GM10847 (cell line): ENCODE results near the gene ZBTB17.

Experiments
- POLR2A ChIP-seq: IDR thresholded peaks from 2 replicates; pipeline ENCODE4 v1.6.1; 2011; ENCODE audit not compliant: insufficient read length; ENCODE audit errors: extremely low read depth

Gene ZBTB17

DNA sequence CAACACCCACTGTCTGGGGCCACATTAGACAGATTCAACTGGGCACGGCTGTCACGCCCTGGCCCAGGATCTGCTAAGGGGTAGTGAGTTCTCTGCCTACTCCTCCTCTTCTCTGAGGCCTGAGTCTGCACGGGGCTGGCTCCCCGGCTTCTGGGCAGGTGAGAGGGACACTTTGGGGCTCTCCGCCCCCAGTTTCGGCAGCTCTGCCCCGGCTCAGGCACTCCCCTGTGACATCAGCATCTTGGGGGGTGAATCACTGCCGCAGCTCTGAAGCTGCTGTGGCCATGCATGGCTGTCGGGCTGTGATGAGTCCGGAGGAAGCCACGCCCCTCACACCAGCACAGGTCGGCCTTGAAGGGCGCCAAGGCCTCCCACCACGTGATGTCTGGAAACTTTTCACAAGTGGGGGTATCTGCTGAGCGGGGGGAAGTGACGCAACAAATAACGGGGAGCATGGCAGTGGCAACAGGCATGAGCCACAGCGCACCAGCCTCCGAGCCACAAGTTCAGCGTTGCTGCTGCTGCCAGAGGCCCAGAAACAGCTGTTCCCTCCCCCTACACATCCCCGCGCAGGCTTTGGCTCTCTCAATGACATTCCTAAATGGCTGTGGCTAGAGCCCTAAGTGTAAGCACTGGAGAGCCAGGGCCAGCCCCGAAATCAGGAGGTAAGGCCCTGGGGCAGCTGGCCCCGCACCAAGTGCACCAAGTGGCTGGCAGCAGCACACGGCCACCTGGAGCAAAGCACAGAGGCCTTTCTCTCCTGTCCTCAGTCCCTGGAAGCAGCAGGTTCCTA, 26.3 kb downstream of the ZBTB17 start:
- TF ChIP-seq POLR2A, result no peak

GRCh38 chr1:15948595-15949452, 27.1 kb downstream of the ZBTB17 start:
- no peak for TF ChIP-seq POLR2A

DNA sequence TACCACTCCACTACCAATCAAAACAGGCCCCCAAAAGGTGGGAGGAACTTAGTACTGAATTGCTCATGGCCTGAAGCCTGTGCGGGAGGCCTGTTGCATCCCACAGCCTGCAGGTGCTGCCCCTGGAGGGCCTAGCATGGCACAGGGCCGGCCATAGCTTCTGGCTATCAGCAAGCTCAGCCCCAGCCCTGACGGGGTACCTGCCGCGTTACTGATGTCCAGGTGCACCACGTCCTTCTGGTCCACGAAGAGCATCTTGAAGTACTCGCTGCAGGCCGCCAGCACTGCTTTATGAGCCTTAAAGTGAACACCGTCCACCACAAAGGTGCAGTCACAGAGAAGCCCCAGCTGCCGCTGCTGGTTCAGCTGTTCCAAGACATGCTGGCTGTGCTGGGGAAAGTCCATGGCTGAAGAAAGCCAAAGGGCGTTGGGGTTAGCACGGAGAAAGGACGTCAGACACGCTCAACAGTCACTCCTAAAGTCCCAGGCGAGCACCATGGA, 27.8 kb downstream of the ZBTB17 start:
- no peak for TF ChIP-seq POLR2A

DNA sequence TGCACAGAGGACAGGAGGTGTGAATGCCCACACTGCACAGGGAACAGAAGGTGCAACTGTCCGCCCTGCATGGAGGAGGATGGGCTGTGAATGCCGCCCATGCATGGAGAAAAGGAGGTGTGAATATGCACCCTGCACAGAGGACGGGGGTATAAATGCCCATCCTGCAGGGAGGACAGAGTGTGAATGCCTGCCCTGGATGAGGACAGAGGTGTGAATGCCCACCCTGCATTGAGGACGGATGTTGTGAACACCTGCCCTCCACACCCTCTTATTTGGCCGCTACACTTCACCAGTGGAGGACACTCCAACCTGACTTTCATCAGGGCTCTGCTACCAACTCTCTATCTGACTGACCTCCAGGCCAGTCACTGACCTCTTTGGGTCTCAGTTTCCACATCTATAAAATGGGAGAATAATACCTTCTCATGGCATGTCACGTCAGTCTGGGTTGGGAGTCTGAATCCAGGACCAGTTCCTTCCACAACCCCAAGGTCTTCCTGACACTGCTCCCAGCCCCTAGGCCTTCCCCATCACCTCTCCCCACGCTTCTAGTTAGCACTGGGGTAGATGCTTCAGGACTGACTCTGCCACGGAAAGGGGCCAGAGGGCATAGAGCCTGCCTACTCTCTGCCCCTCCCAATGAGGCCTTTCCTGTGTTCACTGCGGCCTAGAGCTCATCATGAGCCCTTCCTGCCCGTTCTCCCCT, 28.4 kb downstream of the ZBTB17 start:
- no peak for TF ChIP-seq POLR2A

DNA sequence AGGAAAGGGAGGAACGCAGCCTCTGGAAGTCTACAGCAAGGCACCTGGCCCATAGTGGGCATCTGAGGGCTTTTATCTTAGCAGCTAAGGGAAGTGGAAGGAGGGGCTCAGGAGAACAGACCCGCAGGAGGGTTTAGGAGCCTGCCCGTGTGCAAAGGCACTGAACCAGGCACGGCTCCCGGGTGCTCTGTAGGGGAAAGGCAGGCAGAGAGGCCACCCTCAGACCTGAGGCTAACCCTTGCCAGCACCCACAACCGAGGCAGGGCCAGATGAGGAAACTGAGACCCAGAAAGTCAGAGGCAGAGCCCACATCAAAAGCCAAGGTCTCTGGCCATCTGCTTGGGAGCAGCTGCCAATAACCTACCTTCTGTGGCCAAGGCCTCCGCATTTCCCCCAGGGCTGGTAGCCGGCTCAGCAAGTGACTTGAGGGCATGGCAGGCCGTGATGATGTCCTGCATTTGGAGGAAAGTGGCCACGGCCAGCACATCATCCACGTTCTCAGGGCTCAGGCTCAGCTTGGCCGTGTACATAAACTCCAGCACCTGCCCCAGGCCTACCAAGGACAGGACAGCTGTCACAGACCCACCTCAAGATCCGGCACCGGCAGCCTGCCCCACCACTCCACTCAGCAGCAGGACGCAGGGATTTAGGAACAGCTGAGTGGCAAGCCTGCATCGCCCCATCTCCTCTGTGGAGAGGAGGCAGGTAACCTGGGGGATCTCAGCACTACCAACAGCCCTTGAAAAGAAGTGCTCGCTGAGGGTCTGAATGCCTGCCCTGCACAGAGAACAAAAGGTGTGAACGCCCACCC, 29.1 kb downstream of the ZBTB17 start:
- TF ChIP-seq POLR2A, result no peak

- no peak for TF ChIP-seq POLR2A
These were observed 30.0 kb downstream of the ZBTB17 start for GRCh38 chr1:15945832-15946448.

GRCh38 chr1:15945011-15945831, 30.7 kb downstream of the ZBTB17 start:
- no peak for TF ChIP-seq POLR2A

DNA sequence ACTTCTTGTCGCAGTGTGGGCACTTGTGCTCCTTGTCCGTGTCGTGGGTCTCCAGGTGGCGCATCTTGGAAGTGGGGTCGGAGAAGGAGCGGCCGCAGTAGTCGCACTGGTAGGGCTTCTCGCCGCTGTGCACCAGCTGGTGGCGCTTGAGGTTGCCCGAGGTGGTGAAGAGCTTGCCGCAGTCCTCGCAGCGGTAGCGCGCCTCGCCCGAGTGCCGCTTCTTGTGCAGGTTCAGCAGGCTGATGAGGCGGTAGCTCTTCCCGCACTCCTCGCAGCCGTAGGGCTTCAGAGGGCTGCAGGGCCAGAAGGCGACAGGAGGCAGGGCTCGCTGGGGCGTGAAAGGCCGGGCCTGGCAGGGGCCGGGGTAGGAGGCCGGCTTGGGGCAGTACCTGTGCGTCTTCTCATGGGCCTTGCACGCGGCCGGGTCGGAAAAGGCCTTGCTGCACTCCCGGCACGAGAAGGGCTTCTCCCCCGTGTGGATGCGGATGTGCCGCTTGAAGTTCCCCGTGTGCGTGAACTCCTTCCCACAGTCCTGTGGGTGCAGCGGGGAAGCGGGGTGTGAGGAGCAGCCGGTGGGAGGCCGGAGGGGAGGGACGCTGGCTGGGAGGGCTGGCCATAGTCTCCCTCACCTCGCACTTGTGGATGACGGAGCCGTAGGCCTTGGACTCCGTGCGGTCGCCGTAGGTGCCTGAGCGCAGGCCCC, 31.4 kb downstream of the ZBTB17 start:
- no peak for TF ChIP-seq POLR2A

DNA sequence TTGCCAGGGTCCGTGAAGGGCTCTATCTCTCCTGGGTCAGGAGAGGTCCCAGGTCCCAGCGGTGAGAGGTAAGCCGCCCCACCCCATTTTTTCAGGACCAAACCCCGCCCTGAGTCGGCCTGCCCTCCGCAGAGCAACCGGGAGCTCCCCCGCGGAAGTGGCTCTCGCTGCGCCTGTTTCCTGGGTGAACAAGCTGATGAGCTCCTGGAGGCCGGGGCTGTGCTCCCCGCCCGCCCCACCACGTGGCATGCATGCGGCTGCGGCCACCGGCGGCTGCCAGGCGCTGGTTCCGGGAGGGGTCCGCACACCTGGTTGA, 32.0 kb downstream of the ZBTB17 start:
- TF ChIP-seq POLR2A, result no peak

GRCh38 chr1:15943328-15943991, 32.4 kb downstream of the ZBTB17 start:
- TF ChIP-seq POLR2A, result no peak

DNA sequence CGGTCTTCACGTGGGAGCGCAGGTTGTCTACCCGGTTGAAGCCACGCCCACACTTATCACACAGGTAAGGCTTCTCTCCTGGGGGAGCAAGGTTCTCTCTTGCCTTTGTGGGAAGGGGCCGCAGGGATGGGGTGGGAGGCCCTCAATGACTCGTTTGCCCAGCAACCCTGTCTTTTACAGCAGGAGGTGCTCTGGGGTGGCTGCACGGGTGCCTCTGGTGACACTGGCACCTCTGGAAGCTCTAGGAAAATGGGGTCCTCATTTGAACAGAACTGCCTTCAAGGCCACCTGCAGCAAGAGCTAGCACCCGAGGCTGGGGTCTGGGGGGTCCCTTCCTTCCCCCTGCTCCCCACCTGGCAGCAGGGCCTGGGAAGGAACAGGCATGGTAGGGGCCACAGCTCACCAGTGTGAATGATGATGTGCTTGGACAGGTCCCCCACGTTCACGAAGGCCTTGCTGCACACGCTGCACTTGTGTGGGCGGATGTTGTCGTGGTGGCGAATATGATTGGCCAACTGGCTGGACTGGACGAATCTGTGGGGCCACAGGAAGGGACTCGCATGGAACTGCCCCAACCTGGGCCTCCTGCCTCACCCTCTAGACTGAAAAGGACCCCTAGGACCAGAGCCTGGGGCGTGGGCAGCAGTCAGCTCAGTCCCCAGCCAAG, 33.1 kb downstream of the ZBTB17 start:
- no peak for TF ChIP-seq POLR2A
